Measurements from ENCODE around the gene NRSN2.

NRSN2 gene

GRCh38 chr20:346640-347316 is at the start of gene NRSN2:
NRSN2 (plus strand) TSS chr20:347111; CDS start chr20:349644, 2,533 bp downstream.
- Mint-ChIP-seq H3K4me3 (peak within 1 kb of the TSS; percentile 90 to 95), H3K9me3 (peaks cover 0 to under 1% of the 10 kb centered on the region in 2 donors), H3K27me3 (no peaks in the 10 kb centered on the region), H3K4me1 (peaks cover 11 to 16% of the 10 kb centered on the region in 2 donors), H3K27ac (peak within 1 kb of the TSS; percentile 93), H3K36me3 (peaks cover 12 to 13% of the 10 kb centered on the region in 2 donors)
- peak; percentile 34 for DNase-seq
- peak; percentile 62 to 64 for ATAC-seq (replicated peaks)

GRCh38 chr20:297925-298775 is 48.8 kb upstream of the NRSN2 start:
- peaks cover 41 to 43% of the 10 kb centered on the region in 2 donors for H3K36me3 Mint-ChIP-seq
- peak overlapping the region; percentile 98 to 99 for H3K4me3 Mint-ChIP-seq
- H3K4me1 Mint-ChIP-seq, result peaks cover 22 to 61% of the 10 kb centered on the region in 2 donors
- H3K9me3 Mint-ChIP-seq, result peaks cover 6% of the 10 kb centered on the region in 2 donors
- ATAC-seq (replicated peaks), result peak; percentile 43 to 45
- peak overlapping the region; percentile 100 for H3K27ac Mint-ChIP-seq
- H3K27me3 Mint-ChIP-seq, result no peaks in the 10 kb centered on the region
- DNase-seq, result peak; percentile 31

- Mint-ChIP-seq H3K27me3 (no peaks in the 10 kb centered on the region), H3K27ac (peak overlapping the region; percentile 99), H3K36me3 (peaks cover 41 to 45% of the 10 kb centered on the region in 2 donors), H3K4me1 (peaks cover 23 to 61% of the 10 kb centered on the region in 2 donors), H3K4me3 (peak overlapping the region; percentile 98 to 99), H3K9me3 (peaks cover 6% of the 10 kb centered on the region in 2 donors)
- no peak for DNase-seq
- no peak for ATAC-seq (replicated peaks)
These were observed 48.0 kb upstream of the NRSN2 start for GRCh38 chr20:298776-299391.

GRCh38 chr20:300345-300990 is 46.4 kb upstream of the NRSN2 start:
- no peak overlapping the region for H3K27ac Mint-ChIP-seq
- ATAC-seq (replicated peaks), result no peak
- H3K4me3 Mint-ChIP-seq, result peak overlapping the region; percentile 67
- H3K36me3 Mint-ChIP-seq, result peaks cover 41 to 46% of the 10 kb centered on the region in 2 donors
- DNase-seq, result no peak
- peaks cover 23 to 61% of the 10 kb centered on the region in 2 donors for H3K4me1 Mint-ChIP-seq
- H3K27me3 Mint-ChIP-seq, result no peaks in the 10 kb centered on the region
- peaks cover 6% of the 10 kb centered on the region in 2 donors for H3K9me3 Mint-ChIP-seq

- no peak overlapping the region for H3K4me3 Mint-ChIP-seq
- H3K36me3 Mint-ChIP-seq, result peaks cover 41 to 46% of the 10 kb centered on the region in 2 donors
- H3K4me1 Mint-ChIP-seq, result peaks cover 19 to 48% of the 10 kb centered on the region in 2 donors
- ATAC-seq (replicated peaks) (no peak), DNase-seq (no peak)
- no peak overlapping the region for H3K27ac Mint-ChIP-seq
- H3K27me3 Mint-ChIP-seq, result no peaks in the 10 kb centered on the region
- H3K9me3 Mint-ChIP-seq, result peaks cover 6 to 8% of the 10 kb centered on the region in 2 donors
These were observed 44.7 kb upstream of the NRSN2 start for GRCh38 chr20:301886-302848.

GRCh38 chr20:305745-306144 is 41.2 kb upstream of the NRSN2 start:
- no peaks in the 10 kb centered on the region for H3K27me3 Mint-ChIP-seq
- peaks cover 19 to 31% of the 10 kb centered on the region in 2 donors for H3K4me1 Mint-ChIP-seq
- ATAC-seq (replicated peaks) (no peak), DNase-seq (no peak)
- peaks cover 14 to 18% of the 10 kb centered on the region in 2 donors for H3K36me3 Mint-ChIP-seq
- H3K4me3 Mint-ChIP-seq, result no peak overlapping the region
- H3K27ac Mint-ChIP-seq, result no peak overlapping the region
- peaks cover 3 to 4% of the 10 kb centered on the region in 2 donors for H3K9me3 Mint-ChIP-seq

GRCh38 chr20:308427-309038 is 38.4 kb upstream of the NRSN2 start:
- peaks cover 0 to 4% of the 10 kb centered on the region in 2 donors for H3K9me3 Mint-ChIP-seq
- H3K4me3 Mint-ChIP-seq, result no peak overlapping the region
- H3K36me3 Mint-ChIP-seq, result peaks cover 0 to 3% of the 10 kb centered on the region in 2 donors
- no peak for DNase-seq
- ATAC-seq (replicated peaks), result no peak
- peaks cover 14% of the 10 kb centered on the region in 2 donors for H3K4me1 Mint-ChIP-seq
- no peaks in the 10 kb centered on the region for H3K27me3 Mint-ChIP-seq
- H3K27ac Mint-ChIP-seq, result peak overlapping the region; percentile 11

- peaks cover 0 to 4% of the 10 kb centered on the region in 2 donors for H3K9me3 Mint-ChIP-seq
- H3K4me3 Mint-ChIP-seq, result peak overlapping the region; percentile 93 to 95
- H3K36me3 Mint-ChIP-seq, result no peaks in the 10 kb centered on the region
- H3K4me1 Mint-ChIP-seq, result peaks cover 12 to 14% of the 10 kb centered on the region in 2 donors
- H3K27ac Mint-ChIP-seq, result peak overlapping the region; percentile 93
- H3K27me3 Mint-ChIP-seq, result no peaks in the 10 kb centered on the region
- ATAC-seq (replicated peaks), result no peak
- DNase-seq, result no peak
These were observed 37.5 kb upstream of the NRSN2 start for GRCh38 chr20:309306-309840.

GRCh38 chr20:309841-310644 is 36.9 kb upstream of the NRSN2 start:
- Mint-ChIP-seq H3K27ac (peak overlapping the region; percentile 93), H3K4me3 (peak overlapping the region; percentile 93 to 95), H3K27me3 (no peaks in the 10 kb centered on the region), H3K9me3 (peaks cover 0 to 4% of the 10 kb centered on the region in 2 donors), H3K4me1 (peaks cover 12 to 14% of the 10 kb centered on the region in 2 donors), H3K36me3 (no peaks in the 10 kb centered on the region)
- DNase-seq (peak; percentile 91), ATAC-seq (replicated peaks) (peak; percentile 100)

- DNase-seq, result no peak
- peak overlapping the region; percentile 93 to 95 for H3K4me3 Mint-ChIP-seq
- peak overlapping the region; percentile 93 for H3K27ac Mint-ChIP-seq
- no peaks in the 10 kb centered on the region for H3K27me3 Mint-ChIP-seq
- H3K4me1 Mint-ChIP-seq, result peaks cover 12 to 14% of the 10 kb centered on the region in 2 donors
- peaks cover 0 to 4% of the 10 kb centered on the region in 2 donors for H3K9me3 Mint-ChIP-seq
- peak in 1 of 2 donors; percentile 1 for ATAC-seq (replicated peaks)
- H3K36me3 Mint-ChIP-seq, result no peaks in the 10 kb centered on the region
These were observed 36.3 kb upstream of the NRSN2 start for GRCh38 chr20:310645-311044.

GRCh38 chr20:311609-312008 is 35.3 kb upstream of the NRSN2 start:
- Mint-ChIP-seq H3K4me3 (peak overlapping the region; percentile 51 to 69), H3K27me3 (no peaks in the 10 kb centered on the region), H3K9me3 (peaks cover 0 to 4% of the 10 kb centered on the region in 2 donors), H3K27ac (no peak overlapping the region), H3K36me3 (peaks cover 5% of the 10 kb centered on the region in 2 donors), H3K4me1 (peaks cover 12 to 14% of the 10 kb centered on the region in 2 donors)
- DNase-seq (no peak), ATAC-seq (replicated peaks) (no peak)

- H3K27ac Mint-ChIP-seq, result no peak overlapping the region
- H3K9me3 Mint-ChIP-seq, result peaks cover 0 to 3% of the 10 kb centered on the region in 2 donors
- H3K36me3 Mint-ChIP-seq, result peaks cover 5 to 7% of the 10 kb centered on the region in 2 donors
- H3K4me3 Mint-ChIP-seq, result no peak overlapping the region
- DNase-seq (no peak), ATAC-seq (replicated peaks) (no peak)
- peaks cover 12 to 14% of the 10 kb centered on the region in 2 donors for H3K4me1 Mint-ChIP-seq
- H3K27me3 Mint-ChIP-seq, result no peaks in the 10 kb centered on the region
These were observed 34.8 kb upstream of the NRSN2 start for GRCh38 chr20:312067-312466.

Measured in stimulated activated naive B cell treated with anti-CD40 and anti-IgM and Interleukin-4, amounts not matched to agents 10 μg/mL and 1 μg/mL and 100 μg/mL, for 72 hours (primary cell).